IMR-90 (cell line): ENCODE results near the gene EIF4G3. TPM values are rescaled to one million over a fixed set of nuclear protein-coding genes. Genes with fewer than 3 reads are reported as not detected.

Source experiments
- ATAC-seq: fragments of 200-7000 bp; cut with Tn5 transposase; 2 replicates; pipeline ENCODE4 v1.9.1; 2020; ENCODE audit warnings: low read depth, mild to moderate bottlenecking, moderate library complexity
- BruUV-seq: library from RNA; stranded (reverse); fragments of 400-500 nt; replicated peaks from 2 replicates; lab custom pipeline; 2021; lab: Mats Ljungman, UMichigan
- CTCF ChIA-PET: fragments of 300-600 bp; formaldehyde crosslinking; extraction: SDS; loops from one replicate; lab custom pipeline; 2021; ENCODE audit warnings: antibody characterized with exemption; lab: Yijun Ruan, JAX
- POLR2A ChIA-PET: fragments of 300-600 bp; sonication (Branson Sonifier 250); formaldehyde crosslinking; loops from one replicate; lab custom pipeline; 2022; ENCODE audit warnings: antibody characterized with exemption; ENCODE audit not compliant: unreplicated experiment; lab: Charles Lee
- DNase-seq: peaks from one replicate; pipeline ENCODE4 v3.0.0; 2013
- H2AFZ ChIP-seq: replicated peaks from 2 replicates; pipeline ENCODE3; 2013; ENCODE audit warnings: low read length, mild to moderate bottlenecking; ENCODE audit not compliant: poor library complexity
- H2AK5ac ChIP-seq: 2 replicates; pipeline ENCODE4 v1.6.1; 2013; ENCODE audit warnings: low read depth, low read length, inconsistent platforms
- H2AK9ac ChIP-seq: replicated peaks from 2 replicates; pipeline ENCODE3; 2013; ENCODE audit warnings: mild to moderate bottlenecking, low read depth, low read length, moderate library complexity; ENCODE audit not compliant: poor library complexity
- H2BK120ac ChIP-seq: 2 replicates; pipeline ENCODE4 v1.6.1; 2013; ENCODE audit warnings: low read depth, low read length, inconsistent platforms
- H2BK15ac ChIP-seq: 3 replicates; pipeline ENCODE4 v1.6.1; 2013; ENCODE audit warnings: low read depth, low read length, inconsistent platforms
- H2BK20ac ChIP-seq: 2 replicates; pipeline ENCODE4 v1.6.1; 2013; ENCODE audit warnings: low read depth, mild to moderate bottlenecking, inconsistent platforms, low read length, moderate library complexity
- H2BK5ac ChIP-seq: 2 replicates; pipeline ENCODE4 v1.6.1; 2013; ENCODE audit warnings: mild to moderate bottlenecking, low read depth, low read length, inconsistent platforms; ENCODE audit not compliant: poor library complexity, severe bottlenecking
- H3K14ac ChIP-seq: replicated peaks from 2 replicates; pipeline ENCODE4 v1.6.1; 2013; ENCODE audit warnings: low read depth, low read length, inconsistent platforms
- H3K18ac ChIP-seq: 2 replicates; pipeline ENCODE4 v1.6.1; 2013; ENCODE audit warnings: low read depth, low read length, control low read depth
- H3K23ac ChIP-seq: 2 replicates; pipeline ENCODE4 v1.6.1; 2013; ENCODE audit warnings: low read depth, low read length, inconsistent platforms
- H3K27ac ChIP-seq: 2 replicates; pipeline ENCODE4 v1.5.1; 2013; ENCODE audit warnings: mild to moderate bottlenecking, control low read depth, low read length; ENCODE audit not compliant: insufficient read depth
- H3K27me3 ChIP-seq: 2 replicates; pipeline ENCODE4 v1.6.1; 2013; ENCODE audit warnings: low read length; ENCODE audit not compliant: control insufficient read depth, insufficient read depth
- H3K36me3 ChIP-seq: 2 replicates; pipeline ENCODE4 v1.6.1; 2013; ENCODE audit warnings: low read length, mixed read lengths; ENCODE audit not compliant: control insufficient read depth, insufficient read depth
- H3K4ac ChIP-seq: 2 replicates; pipeline ENCODE4 v1.6.1; 2013; ENCODE audit warnings: low read depth, low read length, inconsistent platforms
- H3K4me1 ChIP-seq: 2 replicates; pipeline ENCODE4 v1.6.1; 2013; ENCODE audit warnings: low read length, mixed read lengths; ENCODE audit not compliant: control insufficient read depth, insufficient read depth
- H3K4me2 ChIP-seq: 2 replicates; pipeline ENCODE4 v1.6.1; 2013; ENCODE audit warnings: low read depth, mild to moderate bottlenecking, control low read depth, low read length, moderate library complexity
- H3K4me3 ChIP-seq: 2 replicates; pipeline ENCODE4 v1.5.1; 2013; ENCODE audit warnings: low read depth, mild to moderate bottlenecking, control low read depth, low read length, moderate library complexity; ENCODE audit not compliant: insufficient read depth
- H3K56ac ChIP-seq: 2 replicates; pipeline ENCODE4 v1.6.1; 2013; ENCODE audit warnings: low read length, inconsistent platforms; ENCODE audit not compliant: insufficient read depth; ENCODE audit errors: extremely low read depth
- H3K79me1 ChIP-seq, 2 experiments: 2 replicates each; pipeline ENCODE4 v1.6.1; 2013; ENCODE audit warnings: low read length in 2 of 2, inconsistent platforms in 1 of 2, low read depth in 1 of 2
- H3K9ac ChIP-seq: 2 replicates; pipeline ENCODE4 v1.6.1; 2013; ENCODE audit warnings: low read depth, low read length, control low read depth
- H3K9me1 ChIP-seq: 2 replicates; pipeline ENCODE4 v1.6.1; 2013; ENCODE audit warnings: low read length, inconsistent platforms; ENCODE audit not compliant: insufficient read depth
- H3K9me3 ChIP-seq: 2 replicates; pipeline ENCODE4 v1.6.1; 2013; ENCODE audit warnings: low read length; ENCODE audit not compliant: control insufficient read depth, insufficient read depth
- H4K20me1 ChIP-seq: 2 replicates; pipeline ENCODE4 v1.6.1; 2013; ENCODE audit warnings: low read length, inconsistent platforms; ENCODE audit not compliant: insufficient read depth
- H4K5ac ChIP-seq: 2 replicates; pipeline ENCODE4 v1.6.1; 2013; ENCODE audit warnings: mild to moderate bottlenecking, low read depth, low read length, control low read depth
- H4K8ac ChIP-seq, 2 experiments: 2 replicates each; pipeline ENCODE4 v1.6.1; 2013; ENCODE audit warnings: low read depth in 2 of 2, low read length in 2 of 2, control low read depth in 1 of 2, inconsistent platforms in 1 of 2
- H4K91ac ChIP-seq: 2 replicates; pipeline ENCODE4 v1.6.1; 2013; ENCODE audit warnings: low read depth, low read length, inconsistent platforms; ENCODE audit not compliant: insufficient read depth
- FOS ChIP-seq: fragments of 150-350 bp; IDR thresholded peaks from 2 replicates; pipeline ENCODE4 v1.6.1; 2016; ENCODE audit warnings: low read depth, low read length
- MAZ ChIP-seq: IDR thresholded peaks from 2 replicates; pipeline ENCODE4 v1.6.1; 2012; ENCODE audit warnings: low read depth, mild to moderate bottlenecking, low read length, improper control_type of control experiment, moderate library complexity, borderline replicate concordance
- NFE2L2 ChIP-seq: fragments of 150-350 bp; IDR thresholded peaks from 2 replicates; pipeline ENCODE4 v1.6.1; 2016; ENCODE audit warnings: low read depth, mild to moderate bottlenecking, low read length
- USF2 ChIP-seq: fragments of 150-350 bp; IDR thresholded peaks from 2 replicates; pipeline ENCODE4 v1.6.1; 2017; ENCODE audit warnings: mild to moderate bottlenecking, antibody characterized with exemption, low read length, low read depth
- WGBS, 2 experiments: methylation state at CpG; one replicate each; pipeline versions ENCODE4 v1.1.5 to v1.1.7; 2013; ENCODE audit warnings: missing lambda C conversion rate in 2 of 2; ENCODE audit not compliant: insufficient read length in 1 of 2; ENCODE audit errors: extremely low coverage in 2 of 2; 5-methylcytosine and 5-hydroxymethylcytosine counted together
- dilution Hi-C: fragments of 300-500 bp; cut with HindIII; formaldehyde crosslinking; loops from one replicate; pipeline ENCODE4 v1.14.3; 2018; ENCODE audit warnings: low sequenced_read_pairs; ENCODE audit not compliant: unreplicated experiment
- in situ Hi-C: fragments of 300-500 bp; cut with MboI; formaldehyde crosslinking; loops from 3 replicates; pipeline ENCODE4 v1.14.3; 2019; ENCODE audit warnings: low sequenced_read_pairs, inconsistent platforms, mixed read lengths
- intact Hi-C: fragments of 100-400 bp; cut with micrococcal nuclease; formaldehyde crosslinking; loops from 2 replicates; pipeline ENCODE4 v1.10.0; 2022
- polyA plus RNA-seq, 3 experiments: library from polyadenylated mRNA; depleted of rRNA; stranded (reverse); fragments of >200 nt; gene quantifications; 2 replicates each; pipeline ENCODE4 v1.2.3, GENCODE V29; 2012; ENCODE audit warnings: low replicate concordance in 1 of 3
- total RNA-seq: library from RNA; depleted of rRNA; stranded (reverse); fragments of >200 nt; gene quantifications from 2 replicates; pipeline ENCODE4 v1.2.3, GENCODE V29; 2012

EIF4G3 gene
- total and polyA plus RNA-seq, 2 of the 4 experiments (the other 2 are of a cell fraction), result 25.8 to 49.2 TPM

DNA sequence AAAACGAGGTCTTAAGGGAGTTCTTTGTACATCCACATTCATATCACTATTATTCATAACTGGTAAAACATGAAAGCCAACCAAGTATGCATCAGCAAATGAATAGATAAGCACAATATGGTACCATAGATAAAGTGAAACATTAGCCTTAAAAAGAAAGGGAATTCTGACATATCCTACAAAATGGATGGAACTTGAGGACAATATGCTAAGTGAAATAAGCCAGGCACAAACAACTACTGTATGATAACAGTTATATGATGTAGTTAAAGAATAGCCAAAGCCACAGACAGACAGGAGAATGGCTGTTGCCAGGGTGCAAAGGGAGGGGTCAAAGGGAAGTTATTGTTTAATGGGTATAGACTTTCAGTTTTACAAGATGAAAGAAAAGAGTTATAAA lies 148.9 kb downstream of the EIF4G3 start:
- no peak overlapping the region for H4K91ac ChIP-seq
- no peak overlapping the region for H2BK120ac ChIP-seq
- no peak overlapping the region for H2AK5ac ChIP-seq
- H3K9me3 ChIP-seq, result no peaks in the 10 kb centered on the region
- no peak overlapping the region for H4K5ac ChIP-seq
- peaks cover 3% of the 10 kb centered on the region; the same call in 1 of the 2 replicates for H3K36me3 ChIP-seq
- BruUV-seq, result no TSS peak
- no peak overlapping the region for H3K14ac ChIP-seq
- intact Hi-C loops (no loop called here), in situ Hi-C loops (no loop called here), dilution Hi-C loops (no loop called here)
- H3K4me2 ChIP-seq, result no peak overlapping the region
- DNase-seq (peak; percentile 37), ATAC-seq (no peak)
- H3K27me3 ChIP-seq, result no peaks in the 10 kb centered on the region
- no peaks in the 10 kb centered on the region; the same call in 1 of the 2 replicates for H3K4me1 ChIP-seq
- CTCF ChIA-PET, result no interaction called here
- H2AFZ ChIP-seq, result no peak overlapping the region
- H3K56ac ChIP-seq, result no peak overlapping the region
- H3K4ac ChIP-seq, result no peak overlapping the region
- peaks cover 26 to 53% of the 10 kb centered on the region in 2 experiments for H3K79me1 ChIP-seq
- no peak overlapping the region for H2BK15ac ChIP-seq
- H2BK20ac ChIP-seq, result no peak overlapping the region
- H3K9me1 ChIP-seq, result no peaks in the 10 kb centered on the region; the same call in 1 of the 2 replicates
- H3K27ac ChIP-seq, result no peak overlapping the region
- H2AK9ac ChIP-seq, result no peak overlapping the region
- no peak overlapping the region for H3K18ac ChIP-seq
- no peak overlapping the region for H4K8ac ChIP-seq
- no peak overlapping the region for H3K23ac ChIP-seq
- no peak overlapping the region for H2BK5ac ChIP-seq
- TF ChIP-seq MAZ, result no peak
- no peak for TF ChIP-seq NFE2L2
- no peak for TF ChIP-seq USF2
- no peak for TF ChIP-seq FOS
- no CpG with 5 or more reads among the region's 1 CpG for WGBS, 2 experiments
- H4K20me1 ChIP-seq, result 0 out of 2 replicates have a peak, but pooled peaks cover 3% of the 10 kb centered on the region
- H3K4me3 ChIP-seq, result no peak overlapping the region
- POLR2A ChIA-PET, result no interaction called here
- no peak overlapping the region for H3K9ac ChIP-seq
